HepG2 (cell line): ENCODE data around the gene ASGR1. TPM values are rescaled to one million over a fixed set of nuclear protein-coding genes. Genes with fewer than 3 reads are reported as not detected.

Experiments
- ATAC-seq: fragments of 200-7000 bp; cut with Tn5 transposase; 3 replicates; pipeline ENCODE4 v1.9.1; 2020; ENCODE audit warnings: mild to moderate bottlenecking, moderate library complexity
- BruUV-seq: library from RNA; stranded (reverse); fragments of 400-500 nt; replicated peaks from 2 replicates; lab custom pipeline; 2021; lab: Mats Ljungman, UMichigan
- CTCF ChIA-PET: fragments of 300-600 bp; formaldehyde crosslinking; extraction: SDS; loops from one replicate; lab custom pipeline; 2021; ENCODE audit warnings: low total read pairs, inconsistent platforms, low intra/inter-chr PET ratio; lab: Yijun Ruan, JAX
- POLR2A ChIA-PET: fragments of 350-600 bp; sonication (Branson Sonifier 250); formaldehyde crosslinking; loops from one replicate; lab custom pipeline; 2020; ENCODE audit warnings: antibody characterized with exemption, inconsistent platforms; lab: Yijun Ruan, JAX
- DNase-seq: peaks from one replicate; pipeline ENCODE4 v3.0.0-alpha.2; 2015; ENCODE audit warnings: low spot score
- FAIRE-seq: peaks from 3 replicates; lab custom pipeline; 2011; peaks lifted over from hg19 to GRCh38; lab: Jason Lieb, UNC
- H2AFZ ChIP-seq: one replicate; pipeline ENCODE4 v1.6.1; 2011; ENCODE audit warnings: low read length, inconsistent platforms
- H3K27ac ChIP-seq: fragments of 300-600 bp; 3 replicates; pipeline ENCODE4 v1.8.0; 2011; ENCODE audit warnings: mixed run types, mild to moderate bottlenecking, mixed read lengths, low read length, inconsistent platforms; ENCODE audit not compliant: insufficient read depth; ENCODE audit errors: extremely low read length
- H3K27me3 ChIP-seq, 2 experiments: fragments of 200-600 bp in 1 of 2; 2 replicates in 1 of 2; 3 replicates in 1 of 2; pipeline versions ENCODE4 v1.6.0 to v1.8.0; 2011; ENCODE audit warnings: low read length in 2 of 2, mild to moderate bottlenecking in 2 of 2, moderate library complexity in 2 of 2, inconsistent platforms in 1 of 2; ENCODE audit not compliant: insufficient read depth in 2 of 2, control insufficient read depth in 1 of 2
- H3K36me3 ChIP-seq, 2 experiments: fragments of 200-600 bp in 1 of 2; replicated peaks in 1 of 2; 2 replicates in 1 of 2; 3 replicates in 1 of 2; pipeline versions ENCODE4 v1.5.1 to v1.8.0; 2011; ENCODE audit warnings: low read length in 2 of 2, inconsistent platforms in 1 of 2; ENCODE audit not compliant: insufficient read depth in 2 of 2, control insufficient read depth in 1 of 2
- H3K4me1 ChIP-seq: 2 replicates; pipeline ENCODE4 v1.5.1; 2012; ENCODE audit warnings: low read length, inconsistent platforms; ENCODE audit not compliant: insufficient read depth
- H3K4me2 ChIP-seq: 2 replicates; pipeline ENCODE4 v1.6.0; 2011; ENCODE audit warnings: low read depth, low read length, inconsistent platforms
- H3K4me3 ChIP-seq, 3 experiments: fragments of 200-600 bp in 1 of 3; sonication (generic), shearing (Covaris generic) in 1 of 3; replicated peaks in 1 of 3; 2 replicates each; pipeline ENCODE4 v1.5.1; 2011 to 2016; ENCODE audit warnings: low read length in 3 of 3, inconsistent platforms in 2 of 3, low read depth in 2 of 3, mild to moderate bottlenecking in 2 of 3, control low read depth in 1 of 3, mixed read lengths in 1 of 3; ENCODE audit not compliant: insufficient read depth in 1 of 3
- H3K79me2 ChIP-seq: one replicate; pipeline ENCODE4 v1.6.1; 2011; ENCODE audit warnings: low read length, inconsistent platforms; ENCODE audit not compliant: insufficient read depth
- H3K9ac ChIP-seq: 2 replicates; pipeline ENCODE4 v1.6.0; 2011; ENCODE audit warnings: mild to moderate bottlenecking, low read depth, low read length, inconsistent platforms; ENCODE audit not compliant: insufficient read depth
- H3K9me3 ChIP-seq: 2 replicates; pipeline ENCODE4 v1.5.1; 2012; ENCODE audit warnings: mild to moderate bottlenecking, low read length
- H4K20me1 ChIP-seq: 2 replicates; pipeline ENCODE4 v1.6.0; 2011; ENCODE audit warnings: inconsistent platforms, mild to moderate bottlenecking, low read length, moderate library complexity; ENCODE audit not compliant: insufficient read depth
- CC2D1A ChIP-seq: sonication (generic); formaldehyde crosslinking; IDR thresholded peaks from 2 replicates; pipeline ENCODE4 v1.8.1; 2023; ENCODE audit warnings: mild to moderate bottlenecking, missing genetic modification reagents
- DNMT1 ChIP-seq: sonication (generic); formaldehyde crosslinking; IDR thresholded peaks from 2 replicates; pipeline ENCODE4 v1.5.1; 2020; ENCODE audit warnings: mild to moderate bottlenecking, missing genetic modification reagents
- EP300 ChIP-seq, 3 experiments: sonication (generic) in 1 of 3; formaldehyde crosslinking in 1 of 3; IDR thresholded peaks; 2 replicates each; pipeline versions ENCODE4 v1.5.1 to v1.6.1; 2011 to 2020; ENCODE audit warnings: low read depth in 2 of 3, low read length in 2 of 3, borderline replicate concordance in 1 of 3, improper control_type of control experiment in 1 of 3, mild to moderate bottlenecking in 1 of 3, missing genetic modification reagents in 1 of 3, moderate library complexity in 1 of 3
- GATAD1 ChIP-seq: IDR thresholded peaks from 2 replicates; pipeline ENCODE4 v1.6.1; 2016; ENCODE audit warnings: missing genetic modification reagents, missing compliant biosample characterization
- GATAD2A ChIP-seq: IDR thresholded peaks from 2 replicates; pipeline ENCODE4 v1.6.1; 2016
- HOXA9 ChIP-seq: sonication (generic); formaldehyde crosslinking; IDR thresholded peaks from 2 replicates; pipeline ENCODE4 v1.8.1; 2022; ENCODE audit warnings: missing genetic modification reagents, mild to moderate bottlenecking, moderate library complexity, borderline replicate concordance
- MAX ChIP-seq: IDR thresholded peaks from 2 replicates; pipeline ENCODE4 v1.6.1; 2012; ENCODE audit warnings: inconsistent platforms
- MTF1 ChIP-seq: sonication (generic); formaldehyde crosslinking; IDR thresholded peaks from 2 replicates; pipeline ENCODE4 v1.5.0; 2020; ENCODE audit warnings: missing genetic modification reagents
- PCBP2 ChIP-seq: fragments of 200-400 bp; formaldehyde crosslinking; optimal IDR thresholded peaks from 2 replicates; pipeline ENCODE3; 2018; ENCODE audit warnings: low read length, low read depth; ENCODE audit not compliant: poor library complexity, severe bottlenecking
- RERE ChIP-seq: IDR thresholded peaks from 2 replicates; pipeline ENCODE4 v1.6.1; 2016; ENCODE audit warnings: low read depth, missing genetic modification reagents, missing compliant biosample characterization
- SAP130 ChIP-seq: IDR thresholded peaks from 2 replicates; pipeline ENCODE4 v1.6.1; 2016; ENCODE audit warnings: low read depth
- ZBTB26 ChIP-seq: IDR thresholded peaks from 2 replicates; pipeline ENCODE4 v1.6.1; 2016; ENCODE audit warnings: missing compliant biosample characterization, missing genetic modification reagents, borderline replicate concordance
- ZFP1 ChIP-seq: IDR thresholded peaks from 2 replicates; pipeline ENCODE4 v1.6.1; 2016
- ZNF441 ChIP-seq: sonication (generic); formaldehyde crosslinking; IDR thresholded peaks from 2 replicates; pipeline ENCODE4 v1.7.0; 2021; ENCODE audit warnings: missing genetic modification reagents, borderline replicate concordance
- ZNF598 ChIP-seq: sonication (generic); formaldehyde crosslinking; IDR thresholded peaks from 2 replicates; pipeline ENCODE4 v1.5.1; 2020; ENCODE audit warnings: mild to moderate bottlenecking, missing genetic modification reagents, borderline replicate concordance
- WGBS: methylation state at CpG from one replicate; pipeline ENCODE4 v1.1.6; 2017; ENCODE audit warnings: low lambda C conversion rate; 5-methylcytosine and 5-hydroxymethylcytosine counted together
- in situ Hi-C: cut with HindIII; loops from 2 replicates; pipeline ENCODE4 v1.10.0; 2017; ENCODE audit warnings: low pct_unique_long_range_greater_than_20kb; ENCODE audit not compliant: extremely low pct_ligation_motif_present
- intact Hi-C: fragments of 100-400 bp; cut with micrococcal nuclease; formaldehyde crosslinking; loops from one replicate; pipeline ENCODE4 v1.10.0; 2022; ENCODE audit not compliant: unreplicated experiment
- polyA plus RNA-seq, 8 experiments: library from polyadenylated mRNA; depleted of rRNA in 3 of 8; stranded (reverse) in 7 of 8; unstranded in 1 of 8; fragments of >200 nt; fragmentation: Illumina TruSeq in 4 of 8; extraction: Trizol in 4 of 8; gene quantifications; 2 replicates each; pipeline versions ENCODE4 v1.2.1 to v1.2.3, GENCODE V29; 2011 to 2016; ENCODE audit warnings: low read depth in 4 of 8, missing spikeins in 1 of 8, mixed read lengths in 1 of 8; ENCODE audit not compliant: insufficient read depth in 1 of 8
- total RNA-seq, 5 experiments: library from RNA; depleted of rRNA; stranded (reverse); fragments of >200 nt; fragmentation: Illumina TruSeq; extraction: Trizol; gene quantifications; 2 replicates each; pipeline ENCODE4 v1.2.3, GENCODE V29; 2016; ENCODE audit warnings: low read depth in 1 of 5

Gene ASGR1
- total and polyA plus RNA-seq, 2 of the 13 experiments (the other 11 are each of a cell fraction or from before 2014, with no cell fraction given): 353 to 796 TPM

- Histone ChIP-seq H3K4me1 (peaks cover 45% of the 10 kb centered on the region), H3K4me3 (peak overlapping the region; percentile 73 to 93 (median 84)), H3K27me3 (no peaks in the 10 kb centered on the region; a peak in 1 of 5 replicates), H2AFZ (no peak overlapping the region), H3K27ac (peak overlapping the region; percentile 98), H3K9ac (peak overlapping the region; percentile 96), H3K4me2 (peak overlapping the region; percentile 92), H4K20me1 (peaks cover 31% of the 10 kb centered on the region), H3K36me3 (peaks cover 15 to 30% of the 10 kb centered on the region in 2 experiments), H3K79me2 (peaks cover 47% of the 10 kb centered on the region), H3K9me3 (no peaks in the 10 kb centered on the region)
- in situ Hi-C loops: loop anchor here (5.0 kb wide), 1 partner anchor 39 kb away; the partner anchor contains the start of genes ACADVL and DLG4
- BruUV-seq: no TSS peak
- peak; percentile 65 for DNase-seq
- peak; percentile 13 for ATAC-seq
- CTCF ChIA-PET: interaction anchor here (0.9 to 1.8 kb wide), 3 partner anchors 8 to 132 kb away, joined by 4 to 5 read pairs (median 4); no protein-coding TSS in a partner anchor
- FAIRE-seq: peak; percentile 48
- 0% methylated on average over 12 of the region's 18 CpGs for WGBS
- POLR2A ChIA-PET: interaction anchor here (0.9 to 4.4 kb wide), 18 partner anchors 8 to 152 kb away, joined by 4 to 76 read pairs (median 18); partner anchors contain the start of genes ACADVL, ASGR2, DLG4 and DVL2
- intact Hi-C loops: loop anchor here (2.0 to 10.0 kb wide), 4 partner anchors 34 to 131 kb away; partner anchors contain the start of genes DVL2 and PHF23
- 0 out of 2 replicates have a peak, but pooled peaks have one; percentile 30 for TF ChIP-seq MAX
- 0 out of 4 replicates have a peak, but pooled peaks of 1 of the 2 experiments have one; percentile 32 for TF ChIP-seq EP300 (IDR thresholded peaks at IDR 0.05; ENCODE audit: low read depth in 2 of 2, low read length in 2 of 2)
- peak; percentile 45; the same call in 1 of the 2 replicates for TF ChIP-seq EP300 (CRISPR knock-in tag; IDR thresholded peaks at IDR 0.05; ENCODE audit: borderline replicate concordance)
- 0 out of 2 replicates have a peak, but pooled peaks have one; percentile 40 for TF ChIP-seq ZNF441 (CRISPR knock-in tag)
- TF ChIP-seq RERE (CRISPR knock-in tag): no peak
- TF ChIP-seq GATAD1 (CRISPR knock-in tag): 0 out of 2 replicates have a peak, but pooled peaks have one; percentile 26
- TF ChIP-seq ZNF598 (CRISPR knock-in tag): no peak
- no peak for TF ChIP-seq MTF1
- TF ChIP-seq ZBTB26 (CRISPR knock-in tag): no peak
- TF ChIP-seq CC2D1A (CRISPR knock-in tag): no peak
- no peak for TF ChIP-seq DNMT1 (CRISPR knock-in tag)
- no peak for TF ChIP-seq PCBP2
- no peak for TF ChIP-seq ZFP1 (CRISPR knock-in tag)
- peak; percentile 80 for TF ChIP-seq SAP130 (CRISPR knock-in tag)
- TF ChIP-seq GATAD2A: peak; percentile 15; the same call in 1 of the 2 replicates
- no peak for TF ChIP-seq HOXA9 (CRISPR knock-in tag)
Observed at GRCh38 chr17:7177954-7178477, 1.2 kb downstream of the ASGR1 start.
